ENCODE measurements around the gene IGFBP4. TPM values are rescaled to one million over a fixed set of nuclear protein-coding genes. Genes with fewer than 3 reads are reported as not detected.
A peak's percentile ranks its signal among the peaks of the same experiment; 100 is the strongest.

Gene IGFBP4
- total RNA-seq, 1 donor from 2014 or later, result 142 TPM

GRCh38 chr17:40475234-40475908 is 32.1 kb downstream of the IGFBP4 start:
- Histone ChIP-seq H3K27ac (ENCODE audit: low read depth, low read length) (no peak overlapping the region), H3K27me3 (ENCODE audit: insufficient read depth, low read length) (no peaks in the 10 kb centered on the region), H3K4me3 (ENCODE audit: insufficient read depth, low read depth, low read length) (no peak overlapping the region), H2AFZ (ENCODE audit: low read depth, low read length) (no peak overlapping the region), H4K20me1 (ENCODE audit: insufficient read depth, low read length) (no peaks in the 10 kb centered on the region), H3K4me1 (ENCODE audit: insufficient read depth, low read length) (peaks cover 20% of the 10 kb centered on the region), H3K79me2 (ENCODE audit: insufficient read depth, low read length) (no peaks in the 10 kb centered on the region), H3K9me3 (ENCODE audit: insufficient read depth, low read depth, low read length) (no peaks in the 10 kb centered on the region), H3K9ac (ENCODE audit: low read length) (no peak overlapping the region), H3K4me2 (ENCODE audit: low read length) (no peak overlapping the region), H3K36me3 (ENCODE audit: insufficient read depth, low read length) (no peaks in the 10 kb centered on the region)
- no peaks in the 10 kb centered on the region for H3K36me3 Mint-ChIP-seq (ENCODE audit: low read depth, unreplicated experiment)
- no peak for TF ChIP-seq EZH2 (IDR thresholded peaks at IDR 0.05; ENCODE audit: insufficient read depth, low read length)
- no peak for TF ChIP-seq CTCF (IDR thresholded peaks at IDR 0.05; ENCODE audit: insufficient read depth, low read depth, low read length)
- H3K4me3 Mint-ChIP-seq (ENCODE audit: unreplicated experiment), result no peak overlapping the region
- peaks cover 6% of the 10 kb centered on the region for H3K27me3 Mint-ChIP-seq (ENCODE audit: low read depth, unreplicated experiment)
- no peaks in the 10 kb centered on the region for H3K9me3 Mint-ChIP-seq (ENCODE audit: unreplicated experiment)
- DNase-seq (ENCODE audit: low read depth), result no peak
- peaks cover 13% of the 10 kb centered on the region for H3K4me1 Mint-ChIP-seq (ENCODE audit: low read depth, unreplicated experiment)
- FAIRE-seq, result no peak
- H3K27ac Mint-ChIP-seq (ENCODE audit: unreplicated experiment), result peak overlapping the region; percentile 41

GRCh38 chr17:40477796-40478195 is 34.5 kb downstream of the IGFBP4 start:
- no peak overlapping the region for H2AFZ ChIP-seq (ENCODE audit: low read depth, low read length)
- Mint-ChIP-seq H3K27ac (ENCODE audit: unreplicated experiment) (no peak overlapping the region), H3K9me3 (ENCODE audit: unreplicated experiment) (no peaks in the 10 kb centered on the region), H3K27me3 (ENCODE audit: low read depth, unreplicated experiment) (peaks cover 6% of the 10 kb centered on the region), H3K36me3 (ENCODE audit: low read depth, unreplicated experiment) (no peaks in the 10 kb centered on the region), H3K4me1 (ENCODE audit: low read depth, unreplicated experiment) (peaks cover 4% of the 10 kb centered on the region), H3K4me3 (ENCODE audit: unreplicated experiment) (no peak overlapping the region)
- no peak overlapping the region for H3K4me3 ChIP-seq (ENCODE audit: insufficient read depth, low read depth, low read length)
- no peak overlapping the region for H3K4me2 ChIP-seq (ENCODE audit: low read length)
- no peak overlapping the region for H3K9ac ChIP-seq (ENCODE audit: low read length)
- no peaks in the 10 kb centered on the region for H4K20me1 ChIP-seq (ENCODE audit: insufficient read depth, low read length)
- peaks cover 5% of the 10 kb centered on the region for H3K4me1 ChIP-seq (ENCODE audit: insufficient read depth, low read length)
- no peaks in the 10 kb centered on the region for H3K79me2 ChIP-seq (ENCODE audit: insufficient read depth, low read length)
- FAIRE-seq (no peak), DNase-seq (ENCODE audit: low read depth) (no peak)
- H3K9me3 ChIP-seq (ENCODE audit: insufficient read depth, low read depth, low read length), result no peaks in the 10 kb centered on the region
- no peak for TF ChIP-seq CTCF (IDR thresholded peaks at IDR 0.05; ENCODE audit: insufficient read depth, low read depth, low read length)
- TF ChIP-seq EZH2 (IDR thresholded peaks at IDR 0.05; ENCODE audit: insufficient read depth, low read length), result no peak
- no peak overlapping the region for H3K27ac ChIP-seq (ENCODE audit: low read depth, low read length)
- no peaks in the 10 kb centered on the region for H3K27me3 ChIP-seq (ENCODE audit: insufficient read depth, low read length)
- H3K36me3 ChIP-seq (ENCODE audit: insufficient read depth, low read length), result no peaks in the 10 kb centered on the region

- Histone ChIP-seq H3K79me2 (ENCODE audit: insufficient read depth, low read length) (no peaks in the 10 kb centered on the region), H2AFZ (ENCODE audit: low read depth, low read length) (no peak overlapping the region), H3K4me3 (ENCODE audit: insufficient read depth, low read depth, low read length) (no peak overlapping the region), H3K9ac (ENCODE audit: low read length) (no peak overlapping the region), H3K36me3 (ENCODE audit: insufficient read depth, low read length) (no peaks in the 10 kb centered on the region), H4K20me1 (ENCODE audit: insufficient read depth, low read length) (no peaks in the 10 kb centered on the region), H3K4me1 (ENCODE audit: insufficient read depth, low read length) (peaks cover 5% of the 10 kb centered on the region), H3K27me3 (ENCODE audit: insufficient read depth, low read length) (no peaks in the 10 kb centered on the region), H3K4me2 (ENCODE audit: low read length) (no peak overlapping the region), H3K27ac (ENCODE audit: low read depth, low read length) (no peak overlapping the region), H3K9me3 (ENCODE audit: insufficient read depth, low read depth, low read length) (no peaks in the 10 kb centered on the region)
- no peak overlapping the region for H3K27ac Mint-ChIP-seq (ENCODE audit: unreplicated experiment)
- TF ChIP-seq CTCF (IDR thresholded peaks at IDR 0.05; ENCODE audit: insufficient read depth, low read depth, low read length) (no peak), EZH2 (IDR thresholded peaks at IDR 0.05; ENCODE audit: insufficient read depth, low read length) (no peak)
- H3K4me1 Mint-ChIP-seq (ENCODE audit: low read depth, unreplicated experiment), result peaks cover 4% of the 10 kb centered on the region
- no peaks in the 10 kb centered on the region for H3K36me3 Mint-ChIP-seq (ENCODE audit: low read depth, unreplicated experiment)
- H3K27me3 Mint-ChIP-seq (ENCODE audit: low read depth, unreplicated experiment), result peaks cover 3% of the 10 kb centered on the region
- DNase-seq (ENCODE audit: low read depth) (no peak), FAIRE-seq (no peak)
- no peak overlapping the region for H3K4me3 Mint-ChIP-seq (ENCODE audit: unreplicated experiment)
- no peaks in the 10 kb centered on the region for H3K9me3 Mint-ChIP-seq (ENCODE audit: unreplicated experiment)
These were observed 35.2 kb downstream of the IGFBP4 start for GRCh38 chr17:40478486-40478885.

All from astrocyte (in vitro differentiated cells and primary cell).